Lower leg skin (tissue), 4 donors: Measurements from ENCODE around the gene RB1. TPM values are rescaled to one million over a fixed set of nuclear protein-coding genes. Genes with fewer than 3 reads are reported as not detected.
"Not testable (repeated sequence)": the region's sequence is repeated elsewhere in the genome, so short reads cannot be mapped to it uniquely, and the experiment has no call there.

Experiments used
- DNase-seq, 2 donors: peaks; one replicate each; pipeline ENCODE4 v3.0.0-alpha.2; 2019; ENCODE audit warnings: low spot score in 2 of 2
- H3K4me3 ChIP-seq: fragments of 200-600 bp; sonication (generic); 2 replicates; pipeline ENCODE4 v1.5.1; 2017; ENCODE audit warnings: mild to moderate bottlenecking, low read depth; ENCODE audit not compliant: poor library complexity, severe bottlenecking
- CTCF ChIP-seq, 3 donors: fragments of 450-650 bp; IDR thresholded peaks; one replicate each; pipeline ENCODE4 v1.5.1; 2016; ENCODE audit warnings: antibody characterized with exemption in 3 of 3, mild to moderate bottlenecking in 3 of 3, moderate library complexity in 2 of 3
- POLR2A ChIP-seq, 2 donors: fragments of 450-650 bp; IDR thresholded peaks; one replicate each; pipeline ENCODE4 v1.6.1; 2016 to 2017; ENCODE audit warnings: antibody characterized with exemption in 2 of 2, mild to moderate bottlenecking in 1 of 2, moderate library complexity in 1 of 2
- WGBS, 2 donors: methylation state at CpG; one replicate each; pipeline ENCODE4 v1.1.5; 2018; 5-methylcytosine and 5-hydroxymethylcytosine counted together
- intact Hi-C: fragments of 100-400 bp; cut with DNase I; formaldehyde crosslinking; loops from one replicate; pipeline ENCODE4 v1.15.0; 2023; ENCODE audit warnings: low total_unique reads
- total RNA-seq, 4 donors: library from RNA; depleted of rRNA; stranded (reverse); fragments of >200 nt; gene quantifications; one replicate each; pipeline ENCODE4 v1.1.0, GENCODE V29; 2016

RB1 gene
- total RNA-seq, 4 donors from 2014 or later: 15.8 to 20.0 (median 16.4) TPM

GRCh38 chr13:48415516-48415915 is 112.0 kb downstream of the RB1 start:
- no peak overlapping the region for H3K4me3 ChIP-seq
- TF ChIP-seq CTCF (IDR thresholded peaks at IDR 0.05) (no peak), POLR2A (IDR thresholded peaks at IDR 0.05) (no peak)
- no peak for DNase-seq
- 82 to 85% methylated on average over 2 of the region's 2 CpGs for WGBS, 2 donors
- intact Hi-C loops: no loop called here

GRCh38 chr13:48422003-48422402 is 118.5 kb downstream of the RB1 start:
- WGBS, 2 donors: 98% methylated on average over 5 of the region's 5 CpGs
- DNase-seq, intact Hi-C loops, H3K4me3 ChIP-seq: not testable (repeated sequence)

GRCh38 chr13:48424212-48424611 is 120.7 kb downstream of the RB1 start:
- DNase-seq: no peak
- 36 to 47% methylated on average over 3 of the region's 3 CpGs for WGBS, 2 donors
- H3K4me3 ChIP-seq: no peak overlapping the region
- TF ChIP-seq POLR2A (IDR thresholded peaks at IDR 0.05) (no peak), CTCF (IDR thresholded peaks at IDR 0.05) (no peak)
- intact Hi-C loops: no loop called here

- intact Hi-C loops: no loop called here
- no peak overlapping the region for H3K4me3 ChIP-seq
- no peak for TF ChIP-seq POLR2A (IDR thresholded peaks at IDR 0.05)
- TF ChIP-seq CTCF (IDR thresholded peaks at IDR 0.05): no peak
- no peak for DNase-seq
Measured at GRCh38 chr13:48426052-48426451, 122.5 kb downstream of the RB1 start.

- intact Hi-C loops, H3K4me3 ChIP-seq, DNase-seq: not testable (repeated sequence)
- 50 to 71% methylated on average over 8 to 9 of the region's 9 CpGs for WGBS, 2 donors
Measured at GRCh38 chr13:48426755-48427298, 123.3 kb downstream of the RB1 start.

GRCh38 chr13:48429036-48429435 is 125.5 kb downstream of the RB1 start:
- TF ChIP-seq CTCF (IDR thresholded peaks at IDR 0.05) (no peak), POLR2A (IDR thresholded peaks at IDR 0.05) (no peak)
- 88 to 91% methylated on average over 3 of the region's 3 CpGs for WGBS, 2 donors
- no peak overlapping the region for H3K4me3 ChIP-seq
- DNase-seq: no peak
- intact Hi-C loops: no loop called here

GRCh38 chr13:48429886-48430285 is 126.3 kb downstream of the RB1 start:
- intact Hi-C loops: no loop called here
- DNase-seq: no peak
- TF ChIP-seq POLR2A (IDR thresholded peaks at IDR 0.05): no peak
- TF ChIP-seq CTCF (IDR thresholded peaks at IDR 0.05): no peak
- no peak overlapping the region for H3K4me3 ChIP-seq
